Neural crest cell (in vitro differentiated cells): ENCODE measurements around the gene NREP. TPM values are rescaled to one million over a fixed set of nuclear protein-coding genes. Genes with fewer than 3 reads are reported as not detected.

Experiments
- DNase-seq: peaks from one replicate; pipeline ENCODE4 v3.0.0; 2021; ENCODE audit warnings: low read depth, mixed read lengths, low spot score
- H3K27ac Mint-ChIP-seq: one replicate; pipeline ENCODE4 v1.8.0; 2021; ENCODE audit warnings: mild to moderate bottlenecking, mixed read lengths; ENCODE audit not compliant: unreplicated experiment
- H3K27me3 Mint-ChIP-seq: 2 replicates; pipeline ENCODE4 v1.8.0; 2021; ENCODE audit warnings: low read depth, mild to moderate bottlenecking, mixed read lengths
- H3K36me3 Mint-ChIP-seq: 2 replicates; pipeline ENCODE4 v1.8.0; 2021; ENCODE audit warnings: low read depth, mild to moderate bottlenecking, mixed read lengths
- H3K4me1 Mint-ChIP-seq: 2 replicates; pipeline ENCODE4 v1.8.0; 2021; ENCODE audit warnings: mixed read lengths
- H3K4me3 Mint-ChIP-seq: one replicate; pipeline ENCODE4 v1.8.0; 2021; ENCODE audit warnings: mild to moderate bottlenecking, mixed read lengths
- H3K9me3 Mint-ChIP-seq: 2 replicates; pipeline ENCODE4 v1.8.0; 2021; ENCODE audit warnings: mixed read lengths
- total RNA-seq: library from RNA; stranded (reverse); gene quantifications from 2 replicates; pipeline ENCODE4 v1.2.1, GENCODE V29; 2021
- TF ChIP-seq, protein P1 (sequence below): fragments of 200-600 bp; sonication (generic); conservative IDR thresholded peaks from 2 replicates; pipeline ENCODE4 v1.5.0; 2021; ENCODE audit warnings: antibody characterized with exemption, mild to moderate bottlenecking

NREP gene
- total RNA-seq, 1 donor from 2014 or later: 382 TPM

DNA sequence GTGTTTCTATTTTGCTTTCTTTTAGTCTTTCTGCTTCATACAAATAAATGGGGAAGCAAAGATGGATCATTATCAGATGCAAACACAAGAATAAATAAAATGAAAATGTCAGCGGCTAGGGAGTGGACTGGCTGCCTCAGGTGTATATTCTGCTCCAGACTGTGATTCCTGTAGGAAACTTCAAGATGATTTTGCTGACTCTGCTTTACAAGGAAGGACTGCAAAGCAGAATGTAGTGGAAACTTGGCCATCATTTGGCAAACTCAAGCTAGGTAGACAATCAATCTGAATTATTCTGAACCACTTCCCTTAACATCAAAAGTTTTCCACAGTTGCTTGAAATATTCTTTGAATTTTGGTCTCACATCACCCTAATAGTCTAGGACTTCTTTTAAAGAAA, 38.1 kb upstream of the NREP start:
- H3K36me3 Mint-ChIP-seq: no peaks in the 10 kb centered on the region
- no peak for DNase-seq
- H3K27ac Mint-ChIP-seq: no peak overlapping the region
- no peaks in the 10 kb centered on the region for H3K4me1 Mint-ChIP-seq
- H3K4me3 Mint-ChIP-seq: no peak overlapping the region
- peaks cover 2% of the 10 kb centered on the region for H3K9me3 Mint-ChIP-seq
- no peaks in the 10 kb centered on the region for H3K27me3 Mint-ChIP-seq
- TF ChIP-seq, protein P1, sequence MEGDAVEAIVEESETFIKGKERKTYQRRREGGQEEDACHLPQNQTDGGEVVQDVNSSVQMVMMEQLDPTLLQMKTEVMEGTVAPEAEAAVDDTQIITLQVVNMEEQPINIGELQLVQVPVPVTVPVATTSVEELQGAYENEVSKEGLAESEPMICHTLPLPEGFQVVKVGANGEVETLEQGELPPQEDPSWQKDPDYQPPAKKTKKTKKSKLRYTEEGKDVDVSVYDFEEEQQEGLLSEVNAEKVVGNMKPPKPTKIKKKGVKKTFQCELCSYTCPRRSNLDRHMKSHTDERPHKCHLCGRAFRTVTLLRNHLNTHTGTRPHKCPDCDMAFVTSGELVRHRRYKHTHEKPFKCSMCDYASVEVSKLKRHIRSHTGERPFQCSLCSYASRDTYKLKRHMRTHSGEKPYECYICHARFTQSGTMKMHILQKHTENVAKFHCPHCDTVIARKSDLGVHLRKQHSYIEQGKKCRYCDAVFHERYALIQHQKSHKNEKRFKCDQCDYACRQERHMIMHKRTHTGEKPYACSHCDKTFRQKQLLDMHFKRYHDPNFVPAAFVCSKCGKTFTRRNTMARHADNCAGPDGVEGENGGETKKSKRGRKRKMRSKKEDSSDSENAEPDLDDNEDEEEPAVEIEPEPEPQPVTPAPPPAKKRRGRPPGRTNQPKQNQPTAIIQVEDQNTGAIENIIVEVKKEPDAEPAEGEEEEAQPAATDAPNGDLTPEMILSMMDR: no peak

DNA sequence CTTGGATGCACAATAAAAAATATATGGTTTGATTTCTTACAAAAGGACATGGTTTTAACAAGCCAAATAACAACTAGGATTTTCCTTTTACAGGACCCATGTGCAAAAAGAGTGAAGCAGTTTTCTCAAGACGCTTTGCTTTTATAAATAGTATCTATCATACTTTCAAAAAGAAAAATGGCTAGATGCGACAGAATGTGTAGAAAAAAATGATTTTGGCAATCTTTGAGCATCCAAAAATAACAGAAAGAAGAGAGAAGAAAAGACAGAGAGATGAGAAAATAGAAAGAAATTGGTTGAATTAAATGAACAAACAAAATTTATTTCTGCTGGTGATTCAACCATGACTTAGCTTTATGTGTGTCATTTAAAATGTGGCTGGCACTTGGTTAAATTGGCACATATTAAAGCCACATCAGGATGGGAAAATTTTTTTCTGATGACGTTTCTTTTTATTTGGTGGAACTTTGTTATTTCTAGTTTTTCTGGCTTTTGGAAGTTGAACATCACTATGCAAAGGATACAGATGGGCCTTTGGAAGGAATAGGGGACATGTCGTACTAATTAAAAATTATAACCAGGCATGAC, 35.6 kb upstream of the NREP start:
- H3K27me3 Mint-ChIP-seq: no peaks in the 10 kb centered on the region
- TF ChIP-seq, protein P1: no peak
- no peaks in the 10 kb centered on the region for H3K4me1 Mint-ChIP-seq
- H3K36me3 Mint-ChIP-seq: no peaks in the 10 kb centered on the region
- no peak overlapping the region for H3K4me3 Mint-ChIP-seq
- no peak overlapping the region for H3K27ac Mint-ChIP-seq
- H3K9me3 Mint-ChIP-seq: peaks cover 2% of the 10 kb centered on the region
- DNase-seq: no peak

DNA sequence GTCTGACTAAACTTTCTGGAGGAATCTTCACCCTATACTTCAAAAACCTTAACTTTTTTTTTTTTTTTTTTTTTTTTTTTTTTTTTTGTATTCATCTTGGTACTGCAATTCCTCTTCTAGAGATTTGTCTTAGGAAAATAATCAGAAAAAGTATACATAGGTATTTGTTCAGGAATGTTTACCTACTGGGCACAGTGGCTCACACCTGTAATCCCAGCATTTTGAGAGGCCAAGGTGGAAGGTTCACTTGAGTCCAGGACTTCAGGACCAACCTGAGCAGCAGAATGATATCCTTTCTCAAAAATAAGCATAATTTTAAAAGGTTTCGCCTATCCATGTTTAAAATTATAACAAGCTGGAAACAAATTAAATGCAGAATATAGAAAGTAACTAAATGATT, 33.3 kb upstream of the NREP start:
- Mint-ChIP-seq H3K4me1 (peaks cover 11% of the 10 kb centered on the region), H3K36me3 (no peaks in the 10 kb centered on the region), H3K27me3 (no peaks in the 10 kb centered on the region), H3K9me3 (no peaks in the 10 kb centered on the region), H3K4me3 (no peak overlapping the region), H3K27ac (no peak overlapping the region)
- no peak for DNase-seq
- TF ChIP-seq, protein P1: no peak

DNA sequence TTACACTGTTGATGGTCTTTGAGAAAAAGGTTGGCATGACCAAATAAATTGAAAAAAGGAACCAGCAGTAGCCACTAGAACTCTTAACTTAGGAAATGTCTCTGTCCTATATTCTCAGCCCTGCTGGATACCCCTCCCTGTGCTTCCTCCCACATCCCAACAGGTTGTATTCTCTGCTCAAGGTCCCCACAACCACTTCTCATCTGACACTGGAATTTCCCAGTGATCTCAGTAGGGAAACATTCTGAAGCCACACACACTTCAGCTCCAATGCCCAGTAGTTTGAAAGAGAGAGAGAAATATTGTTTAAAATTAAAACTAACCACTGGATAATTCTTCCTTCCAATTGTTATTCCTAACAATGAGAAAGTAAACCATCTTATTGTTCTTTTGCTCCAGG, 30.0 kb upstream of the NREP start:
- H3K4me1 Mint-ChIP-seq: peaks cover 11% of the 10 kb centered on the region
- TF ChIP-seq, protein P1: no peak
- no peaks in the 10 kb centered on the region for H3K36me3 Mint-ChIP-seq
- no peaks in the 10 kb centered on the region for H3K27me3 Mint-ChIP-seq
- no peaks in the 10 kb centered on the region for H3K9me3 Mint-ChIP-seq
- no peak overlapping the region for H3K4me3 Mint-ChIP-seq
- no peak overlapping the region for H3K27ac Mint-ChIP-seq
- DNase-seq: no peak

DNA sequence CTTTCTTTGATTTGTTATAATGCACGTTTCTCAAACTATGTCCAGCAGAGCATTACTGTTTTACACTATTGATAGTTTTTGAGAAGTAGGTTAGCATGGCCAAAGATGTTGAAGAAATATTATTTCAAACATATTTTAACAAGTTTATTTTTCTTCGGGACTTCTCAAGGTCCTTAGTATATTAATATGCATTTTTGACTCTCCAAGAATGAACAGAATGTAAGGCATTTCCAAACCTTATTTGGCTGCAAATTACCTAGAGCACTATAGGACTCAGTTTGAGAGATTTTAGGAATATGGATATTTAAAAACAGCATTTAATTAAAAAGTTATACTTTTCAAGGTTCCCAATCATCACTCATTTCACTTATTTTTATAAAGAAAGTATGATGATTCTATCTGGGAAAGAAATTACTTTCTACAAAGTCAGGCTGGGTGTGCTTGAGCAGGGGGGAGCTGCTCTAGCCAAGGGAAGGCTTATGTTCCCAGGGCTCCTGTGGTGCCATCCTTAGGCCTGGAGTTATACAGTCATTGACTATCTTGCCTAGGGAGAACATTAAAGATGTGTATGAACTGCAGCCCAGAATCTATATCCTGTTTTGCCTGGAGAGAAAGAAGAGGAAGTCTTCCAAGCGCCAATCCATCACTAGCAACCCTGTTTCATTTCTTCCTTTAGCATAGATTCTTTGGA, 27.6 kb upstream of the NREP start:
- H3K27ac Mint-ChIP-seq: no peak overlapping the region
- H3K4me3 Mint-ChIP-seq: no peak overlapping the region
- H3K9me3 Mint-ChIP-seq: no peaks in the 10 kb centered on the region
- H3K36me3 Mint-ChIP-seq: no peaks in the 10 kb centered on the region
- DNase-seq: no peak
- no peaks in the 10 kb centered on the region for H3K27me3 Mint-ChIP-seq
- TF ChIP-seq, protein P1: no peak
- H3K4me1 Mint-ChIP-seq: peaks cover 11% of the 10 kb centered on the region
